ENCODE results near the gene MRPS18B. TPM values are rescaled to one million over a fixed set of nuclear protein-coding genes. Genes with fewer than 3 reads are reported as not detected.
"Not testable (repeated sequence)": the region's sequence is repeated elsewhere in the genome, so short reads cannot be mapped to it uniquely, and the experiment has no call there.

The MRPS18B gene
- total RNA-seq, 1 donor from 2014 or later, result 77.7 TPM

DNA sequence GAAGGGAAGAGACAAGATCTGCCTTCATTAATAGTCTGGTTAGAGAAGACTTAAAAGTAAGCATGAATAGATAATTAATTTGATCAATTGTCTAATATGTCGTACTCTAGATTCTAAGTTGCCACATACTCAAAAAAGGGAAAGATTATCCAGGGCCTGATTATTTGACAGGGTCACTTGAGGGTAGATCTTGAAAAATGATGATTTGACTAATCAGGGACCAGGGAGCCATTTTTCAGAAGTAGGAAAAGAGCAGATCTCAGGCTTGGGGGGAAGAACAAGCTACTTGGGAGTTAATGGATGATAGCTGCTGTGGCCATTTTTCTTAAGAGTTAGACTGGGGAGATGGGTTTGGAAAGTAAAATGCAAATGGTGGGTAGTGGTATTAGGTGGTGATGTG is 25.4 kb upstream of the MRPS18B start:
- Mint-ChIP-seq H3K9me3 (no peaks in the 10 kb centered on the region), H3K4me3 (no peak overlapping the region), H3K27me3 (ENCODE audit: insufficient read depth) (no peaks in the 10 kb centered on the region), H3K4me1 (ENCODE audit: low read depth) (peaks cover 12% of the 10 kb centered on the region), H3K27ac (no peak overlapping the region), H3K36me3 (ENCODE audit: low read depth) (peaks cover 51% of the 10 kb centered on the region)
- DNase-seq (ENCODE audit: low spot score), result no peak
- intact Hi-C loops (cut with micrococcal nuclease), result no loop called here

GRCh38 chr6:30597315-30598144 is 20.1 kb upstream of the MRPS18B start:
- not testable (repeated sequence) for H3K27me3 Mint-ChIP-seq (ENCODE audit: insufficient read depth); H3K4me1 Mint-ChIP-seq (ENCODE audit: low read depth); H3K9me3 Mint-ChIP-seq; H3K4me3 Mint-ChIP-seq
- intact Hi-C loops (cut with micrococcal nuclease), result loop anchor here (1.0 to 2.0 kb wide), 3 partner anchors 15 to 115 kb away; no protein-coding TSS in a partner anchor
- DNase-seq (ENCODE audit: low spot score), result peak; percentile 63
- Mint-ChIP-seq H3K36me3 (ENCODE audit: low read depth) (peaks cover 40% of the 10 kb centered on the region), H3K27ac (peak overlapping the region; percentile 71)

DNA sequence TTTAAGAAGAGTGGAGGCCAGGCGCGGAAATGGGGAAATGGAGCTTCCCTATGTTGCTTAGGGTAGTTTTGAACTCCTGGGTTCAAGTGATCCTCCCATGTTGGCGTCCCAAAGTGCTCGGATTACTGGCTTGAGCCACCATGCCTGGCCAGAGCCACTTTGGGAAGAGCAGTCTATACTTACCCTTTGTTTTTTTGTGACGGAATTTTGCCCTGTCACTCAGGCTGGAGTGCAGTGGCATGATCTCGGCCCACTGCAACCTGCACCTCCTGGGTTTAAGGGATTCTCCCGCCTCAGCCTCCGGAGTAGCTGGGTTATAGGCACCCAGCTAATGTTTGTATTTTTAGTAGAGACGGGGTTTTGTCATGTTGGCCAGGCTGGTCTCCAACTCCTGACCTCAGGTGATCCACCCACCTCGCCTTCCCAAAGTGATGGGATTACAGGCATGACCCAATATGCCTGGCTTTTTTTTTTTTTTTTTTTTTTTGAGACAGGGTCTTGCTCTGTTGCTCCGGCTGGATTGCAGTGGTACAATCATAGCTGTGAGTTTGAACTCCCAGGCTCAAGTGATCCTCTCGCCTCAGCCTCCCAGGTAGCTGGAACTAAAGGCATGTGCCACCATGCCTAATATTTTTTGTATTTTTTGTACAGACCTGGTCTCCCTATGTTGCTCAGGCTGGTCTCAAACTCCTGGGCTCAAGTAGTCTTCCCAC is 18.6 kb upstream of the MRPS18B start:
- H3K36me3 Mint-ChIP-seq (ENCODE audit: low read depth), result peaks cover 53% of the 10 kb centered on the region
- H3K27me3 Mint-ChIP-seq (ENCODE audit: insufficient read depth), result no peaks in the 10 kb centered on the region

GRCh38 chr6:30599625-30600324 is 17.9 kb upstream of the MRPS18B start:
- Mint-ChIP-seq H3K27me3 (ENCODE audit: insufficient read depth) (no peaks in the 10 kb centered on the region), H3K9me3 (no peaks in the 10 kb centered on the region), H3K4me1 (ENCODE audit: low read depth) (peaks cover 18% of the 10 kb centered on the region), H3K4me3 (no peak overlapping the region), H3K36me3 (ENCODE audit: low read depth) (peaks cover 53% of the 10 kb centered on the region), H3K27ac (no peak overlapping the region)
- intact Hi-C loops (cut with micrococcal nuclease), result no loop called here
- DNase-seq (ENCODE audit: low spot score), result no peak

More for the DNA sequence above, 18.6 kb upstream of the MRPS18B start:
- no peak overlapping the region for H3K4me3 Mint-ChIP-seq
- intact Hi-C loops (cut with micrococcal nuclease), result no loop called here
- H3K4me1 Mint-ChIP-seq (ENCODE audit: low read depth), result peaks cover 18% of the 10 kb centered on the region
- no peaks in the 10 kb centered on the region for H3K9me3 Mint-ChIP-seq
- H3K27ac Mint-ChIP-seq, result no peak overlapping the region
- no peak for DNase-seq (ENCODE audit: low spot score)

DNA sequence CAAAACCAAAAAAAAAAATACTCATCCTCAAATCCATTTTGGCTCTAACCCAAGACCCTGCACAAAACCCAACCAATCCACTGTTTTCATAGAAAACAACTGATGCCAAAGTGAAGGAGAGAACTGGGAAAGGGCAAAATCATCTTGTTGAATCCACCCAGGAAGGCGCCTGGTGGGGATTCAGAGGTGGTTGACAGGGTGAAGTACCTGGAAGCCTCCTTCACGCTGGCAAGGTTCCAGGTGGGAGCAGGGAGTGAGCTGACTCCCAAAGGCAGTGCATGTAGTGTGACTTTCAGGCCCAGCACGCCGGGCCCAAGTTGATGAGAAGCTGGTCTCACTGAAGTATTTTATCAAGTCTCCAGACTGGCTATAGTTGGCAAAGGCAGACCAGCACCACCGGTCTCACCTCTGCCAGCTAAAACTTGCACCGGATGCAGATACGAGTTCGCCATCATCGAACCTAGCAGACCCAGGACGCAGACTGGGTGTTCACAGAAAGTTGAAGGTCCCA is 17.1 kb upstream of the MRPS18B start:
- Mint-ChIP-seq H3K27me3 (ENCODE audit: insufficient read depth) (no peaks in the 10 kb centered on the region), H3K4me1 (ENCODE audit: low read depth) (peaks cover 18% of the 10 kb centered on the region), H3K9me3 (no peaks in the 10 kb centered on the region), H3K27ac (no peak overlapping the region), H3K4me3 (no peak overlapping the region), H3K36me3 (ENCODE audit: low read depth) (peaks cover 57% of the 10 kb centered on the region)
- intact Hi-C loops (cut with micrococcal nuclease), result no loop called here
- no peak for DNase-seq (ENCODE audit: low spot score)

GRCh38 chr6:30601436-30601814 is 16.2 kb upstream of the MRPS18B start:
- DNase-seq (ENCODE audit: low spot score), result no peak
- Mint-ChIP-seq H3K36me3 (ENCODE audit: low read depth) (peaks cover 64% of the 10 kb centered on the region), H3K27ac (peak overlapping the region; percentile 29), H3K4me1 (ENCODE audit: low read depth) (peaks cover 18% of the 10 kb centered on the region), H3K9me3 (no peaks in the 10 kb centered on the region), H3K27me3 (ENCODE audit: insufficient read depth) (no peaks in the 10 kb centered on the region), H3K4me3 (no peak overlapping the region)
- intact Hi-C loops (cut with micrococcal nuclease), result no loop called here

- peaks cover 69% of the 10 kb centered on the region for H3K36me3 Mint-ChIP-seq (ENCODE audit: low read depth)
- no peak for DNase-seq (ENCODE audit: low spot score)
- H3K4me1 Mint-ChIP-seq (ENCODE audit: low read depth), result peaks cover 17% of the 10 kb centered on the region
- H3K27ac Mint-ChIP-seq, result no peak overlapping the region
- H3K27me3 Mint-ChIP-seq (ENCODE audit: insufficient read depth), result no peaks in the 10 kb centered on the region
- intact Hi-C loops (cut with micrococcal nuclease), result no loop called here
- H3K4me3 Mint-ChIP-seq, result no peak overlapping the region
- no peaks in the 10 kb centered on the region for H3K9me3 Mint-ChIP-seq
Measured at GRCh38 chr6:30601815-30602641, 15.6 kb upstream of the MRPS18B start.

GRCh38 chr6:30603961-30604360 is 13.7 kb upstream of the MRPS18B start:
- H3K4me3 Mint-ChIP-seq, result no peak overlapping the region
- peaks cover 23% of the 10 kb centered on the region for H3K4me1 Mint-ChIP-seq (ENCODE audit: low read depth)
- no peak for DNase-seq (ENCODE audit: low spot score)
- H3K27ac Mint-ChIP-seq, result no peak overlapping the region
- no peaks in the 10 kb centered on the region for H3K9me3 Mint-ChIP-seq
- intact Hi-C loops (cut with micrococcal nuclease), result no loop called here
- no peaks in the 10 kb centered on the region for H3K27me3 Mint-ChIP-seq (ENCODE audit: insufficient read depth)
- peaks cover 72% of the 10 kb centered on the region for H3K36me3 Mint-ChIP-seq (ENCODE audit: low read depth)

DNA sequence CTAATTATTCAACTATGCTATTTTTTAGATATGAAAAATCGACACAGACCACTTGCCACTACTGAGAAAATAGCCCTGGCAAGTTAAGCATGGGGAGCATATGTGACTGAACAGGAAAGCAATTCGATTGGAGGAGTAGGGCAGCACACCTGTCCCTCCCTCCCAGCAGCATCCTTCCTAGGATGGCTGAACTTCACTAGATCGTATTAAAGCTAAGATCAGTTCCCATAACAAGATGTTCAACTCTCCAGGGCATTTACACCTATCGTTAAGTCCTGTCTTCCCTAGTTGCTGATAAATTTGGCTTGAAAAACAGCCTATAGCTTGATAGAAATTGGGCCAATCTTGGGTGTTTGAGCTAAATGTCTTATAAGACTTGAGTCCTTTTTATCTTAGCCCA is 7.6 kb upstream of the MRPS18B start:
- H3K27me3 Mint-ChIP-seq (ENCODE audit: insufficient read depth), result no peaks in the 10 kb centered on the region
- H3K4me3 Mint-ChIP-seq, result no peak overlapping the region
- H3K27ac Mint-ChIP-seq, result peak overlapping the region; percentile 11
- H3K9me3 Mint-ChIP-seq, result no peaks in the 10 kb centered on the region
- no peak for DNase-seq (ENCODE audit: low spot score)
- peaks cover 74% of the 10 kb centered on the region for H3K36me3 Mint-ChIP-seq (ENCODE audit: low read depth)
- H3K4me1 Mint-ChIP-seq (ENCODE audit: low read depth), result peaks cover 70% of the 10 kb centered on the region
- intact Hi-C loops (cut with micrococcal nuclease), result loop anchor here (10.0 kb wide), 2 partner anchors 545 to 1255 kb away; partner anchors contain the start of genes NEU1, POLR1H and PPP1R11

DNA sequence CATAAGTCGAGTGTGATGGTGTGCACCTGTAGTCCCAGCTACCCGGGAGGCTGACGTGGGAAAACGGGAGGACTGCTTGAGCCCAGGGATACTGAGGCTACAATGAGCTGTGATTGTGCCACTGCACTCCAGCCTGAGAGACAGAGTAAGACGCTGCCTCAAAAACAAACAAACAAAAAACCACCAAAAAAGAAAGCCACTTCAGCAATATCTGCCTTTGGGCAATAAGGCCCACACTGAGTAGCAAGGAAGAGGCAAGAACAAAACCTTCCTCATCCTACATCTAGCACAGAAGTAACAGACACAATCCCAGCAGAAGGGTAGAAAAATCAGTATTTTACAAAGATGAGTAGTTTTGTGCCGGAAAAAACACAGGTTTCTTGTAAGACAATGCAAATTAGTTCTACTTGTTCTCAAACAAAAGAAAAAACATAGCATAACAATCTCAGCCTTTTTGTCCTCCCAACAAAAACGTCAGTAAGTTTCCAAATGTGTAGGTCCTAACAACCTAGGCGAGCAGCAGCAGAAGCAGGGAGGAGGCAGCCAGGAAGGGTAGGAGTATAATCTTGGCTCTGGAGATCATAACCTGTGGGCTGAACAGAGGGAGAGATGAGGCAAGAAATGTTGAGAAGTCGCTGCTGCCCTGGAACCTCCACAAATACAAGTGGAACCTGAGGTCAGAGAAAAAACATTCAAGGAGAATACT is 6.3 kb upstream of the MRPS18B start:
- Mint-ChIP-seq H3K27me3 (ENCODE audit: insufficient read depth) (no peaks in the 10 kb centered on the region), H3K27ac (peak overlapping the region; percentile 36), H3K36me3 (ENCODE audit: low read depth) (peaks cover 75% of the 10 kb centered on the region), H3K9me3 (no peaks in the 10 kb centered on the region), H3K4me3 (peak overlapping the region; percentile 19), H3K4me1 (ENCODE audit: low read depth) (peaks cover 70% of the 10 kb centered on the region)
- intact Hi-C loops (cut with micrococcal nuclease), result loop anchor here (10.0 kb wide), 2 partner anchors 547 to 1253 kb away; partner anchors contain the start of genes NEU1, POLR1H and PPP1R11
- DNase-seq (ENCODE audit: low spot score), result no peak

- DNase-seq (ENCODE audit: low spot score), result no peak
- peak overlapping the region; percentile 26 for H3K27ac Mint-ChIP-seq
- H3K9me3 Mint-ChIP-seq, result no peaks in the 10 kb centered on the region
- H3K4me1 Mint-ChIP-seq (ENCODE audit: low read depth), result peaks cover 70% of the 10 kb centered on the region
- peaks cover 75% of the 10 kb centered on the region for H3K36me3 Mint-ChIP-seq (ENCODE audit: low read depth)
- no peak overlapping the region for H3K4me3 Mint-ChIP-seq
- intact Hi-C loops (cut with micrococcal nuclease), result loop anchor here (2.0 to 10.0 kb wide), 3 partner anchors 15 to 1253 kb away; partner anchors contain the start of genes NEU1, POLR1H and PPP1R11
- H3K27me3 Mint-ChIP-seq (ENCODE audit: insufficient read depth), result no peaks in the 10 kb centered on the region
Measured at GRCh38 chr6:30611856-30612194, 5.8 kb upstream of the MRPS18B start.
